ENCODE measurements around the gene MYO1C.

GRCh38 chr17:1473841-1474240, 18.6 kb downstream of the MYO1C start:
- TF ChIP-seq CTCF (IDR thresholded peaks at IDR 0.05), result no peak
- no peak for TF ChIP-seq POLR2A (IDR thresholded peaks at IDR 0.05)
